HepG2 (cell line): ENCODE data around the gene GSS. TPM values are rescaled to one million over a fixed set of nuclear protein-coding genes. Genes with fewer than 3 reads are reported as not detected.

Source experiments
- AGO2 ChIP-seq: fragments of 200-400 bp; formaldehyde crosslinking; optimal IDR thresholded peaks from 2 replicates; pipeline ENCODE3; 2017; ENCODE audit warnings: mild to moderate bottlenecking, low read depth, low read length, moderate library complexity
- GTF3A ChIP-seq: sonication (generic); formaldehyde crosslinking; conservative IDR thresholded peaks from 2 replicates; pipeline ENCODE4 v1.4.0; 2020; ENCODE audit warnings: mild to moderate bottlenecking, missing genetic modification reagents
- KDM6A ChIP-seq: IDR thresholded peaks from 2 replicates; pipeline ENCODE4 v1.6.1; 2016; ENCODE audit warnings: low read depth
- NFE2L2 ChIP-seq: fragments of 150-350 bp; IDR thresholded peaks from 2 replicates; pipeline ENCODE4 v1.6.1; 2014; ENCODE audit warnings: low read length
- PATZ1 ChIP-seq: sonication (generic); formaldehyde crosslinking; IDR thresholded peaks from 2 replicates; pipeline ENCODE4 v1.4.0; 2020; ENCODE audit warnings: missing genetic modification reagents
- PHB2 ChIP-seq: fragments of 450-650 bp; IDR thresholded peaks from 2 replicates; pipeline ENCODE4 v1.6.1; 2018; ENCODE audit not compliant: partially characterized antibody
- RBM22 ChIP-seq: fragments of 200-400 bp; formaldehyde crosslinking; optimal IDR thresholded peaks from 2 replicates; pipeline ENCODE3; 2017; ENCODE audit warnings: mild to moderate bottlenecking, low read length, moderate library complexity
- U2AF2 ChIP-seq: fragments of 200-400 bp; formaldehyde crosslinking; IDR thresholded peaks from 2 replicates; pipeline ENCODE4 v1.6.1; 2017; ENCODE audit warnings: low read depth, mild to moderate bottlenecking, low read length
- ZBTB38 ChIP-seq: sonication (generic); formaldehyde crosslinking; IDR thresholded peaks from 2 replicates; pipeline ENCODE4 v1.5.1; 2020; ENCODE audit warnings: mild to moderate bottlenecking, missing genetic modification reagents
- ZC3H13 ChIP-seq: sonication (generic); formaldehyde crosslinking; IDR thresholded peaks from 2 replicates; pipeline ENCODE4 v1.8.1; 2023; ENCODE audit warnings: mild to moderate bottlenecking, missing genetic modification reagents, moderate library complexity
- ZC3H4 ChIP-seq: sonication (generic); formaldehyde crosslinking; IDR thresholded peaks from 2 replicates; pipeline ENCODE4 v1.4.0; 2020; ENCODE audit warnings: missing genetic modification reagents, borderline replicate concordance
- ZFP36L1 ChIP-seq: sonication (generic); formaldehyde crosslinking; IDR thresholded peaks from 2 replicates; pipeline ENCODE4 v1.8.0; 2022; ENCODE audit warnings: mild to moderate bottlenecking, missing genetic modification reagents, moderate library complexity
- ZGPAT ChIP-seq: IDR thresholded peaks from 2 replicates; pipeline ENCODE4 v1.6.1; 2016; ENCODE audit warnings: mild to moderate bottlenecking
- ZNF101 ChIP-seq: sonication (generic); formaldehyde crosslinking; IDR thresholded peaks from 2 replicates; pipeline ENCODE4 v1.4.0; 2020; ENCODE audit warnings: mild to moderate bottlenecking, low read depth, missing genetic modification reagents, borderline replicate concordance
- ZNF235 ChIP-seq: sonication (generic); formaldehyde crosslinking; IDR thresholded peaks from 2 replicates; pipeline ENCODE4 v1.8.1; 2023; ENCODE audit warnings: mild to moderate bottlenecking, missing genetic modification reagents, borderline replicate concordance
- ZNF24 ChIP-seq: fragments of 450-650 bp; IDR thresholded peaks from 2 replicates; pipeline ENCODE4 v1.6.1; 2017; ENCODE audit warnings: antibody characterized with exemption, mild to moderate bottlenecking
- ZNF335 ChIP-seq: sonication (generic); formaldehyde crosslinking; IDR thresholded peaks from 2 replicates; pipeline ENCODE4 v1.4.0; 2020; ENCODE audit warnings: missing genetic modification reagents
- ZNF33A ChIP-seq: sonication (generic); formaldehyde crosslinking; IDR thresholded peaks from 2 replicates; pipeline ENCODE4 v1.5.1; 2020; ENCODE audit warnings: missing genetic modification reagents, mild to moderate bottlenecking, moderate library complexity, borderline replicate concordance
- ZNF552 ChIP-seq: sonication (generic); formaldehyde crosslinking; IDR thresholded peaks from 2 replicates; pipeline ENCODE4 v1.9.0; 2022; ENCODE audit warnings: missing genetic modification reagents, mild to moderate bottlenecking, borderline replicate concordance
- ZNF577 ChIP-seq: sonication (generic); formaldehyde crosslinking; IDR thresholded peaks from 2 replicates; pipeline ENCODE4 v1.4.0; 2020; ENCODE audit warnings: mild to moderate bottlenecking, low read depth, missing genetic modification reagents, borderline replicate concordance
- ZNF724P ChIP-seq: sonication (generic); formaldehyde crosslinking; IDR thresholded peaks from 2 replicates; pipeline ENCODE4 v1.8.0; 2022; ENCODE audit warnings: missing genetic modification reagents, borderline replicate concordance
- ZNF768 ChIP-seq: sonication (generic); formaldehyde crosslinking; IDR thresholded peaks from 2 replicates; pipeline ENCODE4 v1.4.0; 2020; ENCODE audit warnings: missing genetic modification reagents
- polyA plus RNA-seq, 8 experiments: library from polyadenylated mRNA; depleted of rRNA in 3 of 8; stranded (reverse) in 7 of 8; unstranded in 1 of 8; fragments of >200 nt; fragmentation: Illumina TruSeq in 4 of 8; extraction: Trizol in 4 of 8; gene quantifications; 2 replicates each; pipeline versions ENCODE4 v1.2.1 to v1.2.3, GENCODE V29; 2011 to 2016; ENCODE audit warnings: low read depth in 4 of 8, missing spikeins in 1 of 8, mixed read lengths in 1 of 8; ENCODE audit not compliant: insufficient read depth in 1 of 8
- total RNA-seq, 5 experiments: library from RNA; depleted of rRNA; stranded (reverse); fragments of >200 nt; fragmentation: Illumina TruSeq; extraction: Trizol; gene quantifications; 2 replicates each; pipeline ENCODE4 v1.2.3, GENCODE V29; 2016; ENCODE audit warnings: low read depth in 1 of 5
- TF ChIP-seq, protein P1 (sequence below): sonication (generic); formaldehyde crosslinking; IDR thresholded peaks from 2 replicates; pipeline ENCODE4 v1.4.0; 2020; ENCODE audit warnings: mild to moderate bottlenecking, missing genetic modification reagents

Gene GSS
- total and polyA plus RNA-seq, 2 of the 13 experiments (the other 11 are each of a cell fraction or from before 2014, with no cell fraction given): 80.1 to 102 TPM

GRCh38 chr20:34998331-34998950, 42.8 kb upstream of the GSS start (continued):
- peak; percentile 74; the same call in 1 of the 2 replicates for TF ChIP-seq ZBTB38 (CRISPR knock-in tag)
- peak; percentile 20 for TF ChIP-seq RBM22
- TF ChIP-seq ZC3H4: no peak
- TF ChIP-seq KDM6A (CRISPR knock-in tag): no peak
- TF ChIP-seq ZNF24: no peak
- no peak for TF ChIP-seq PATZ1
- peak; percentile 81 for TF ChIP-seq AGO2
- no peak for TF ChIP-seq ZNF33A (CRISPR knock-in tag)
- no peak for TF ChIP-seq ZGPAT
- no peak for TF ChIP-seq NFE2L2
- no peak for TF ChIP-seq ZNF335
- no peak for TF ChIP-seq GTF3A (CRISPR knock-in tag)
- TF ChIP-seq ZNF724P (CRISPR knock-in tag): no peak
- TF ChIP-seq ZNF577 (CRISPR knock-in tag): no peak
- TF ChIP-seq ZNF768 (CRISPR knock-in tag): peak; percentile 7; the same call in 1 of the 2 replicates
- peak; percentile 83; the same call in 1 of the 2 replicates for TF ChIP-seq ZC3H13
- TF ChIP-seq, protein P1, sequence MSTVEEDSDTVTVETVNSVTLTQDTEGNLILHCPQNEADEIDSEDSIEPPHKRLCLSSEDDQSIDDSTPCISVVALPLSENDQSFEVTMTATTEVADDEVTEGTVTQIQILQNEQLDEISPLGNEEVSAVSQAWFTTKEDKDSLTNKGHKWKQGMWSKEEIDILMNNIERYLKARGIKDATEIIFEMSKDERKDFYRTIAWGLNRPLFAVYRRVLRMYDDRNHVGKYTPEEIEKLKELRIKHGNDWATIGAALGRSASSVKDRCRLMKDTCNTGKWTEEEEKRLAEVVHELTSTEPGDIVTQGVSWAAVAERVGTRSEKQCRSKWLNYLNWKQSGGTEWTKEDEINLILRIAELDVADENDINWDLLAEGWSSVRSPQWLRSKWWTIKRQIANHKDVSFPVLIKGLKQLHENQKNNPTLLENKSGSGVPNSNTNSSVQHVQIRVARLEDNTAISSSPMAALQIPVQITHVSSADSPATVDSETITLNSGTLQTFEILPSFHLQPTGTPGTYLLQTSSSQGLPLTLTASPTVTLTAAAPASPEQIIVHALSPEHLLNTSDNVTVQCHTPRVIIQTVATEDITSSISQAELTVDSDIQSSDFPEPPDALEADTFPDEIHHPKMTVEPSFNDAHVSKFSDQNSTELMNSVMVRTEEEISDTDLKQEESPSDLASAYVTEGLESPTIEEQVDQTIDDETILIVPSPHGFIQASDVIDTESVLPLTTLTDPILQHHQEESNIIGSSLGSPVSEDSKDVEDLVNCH (CRISPR knock-in tag): no peak
- TF ChIP-seq U2AF2: no peak
- no peak for TF ChIP-seq ZNF235 (CRISPR knock-in tag)
- no peak for TF ChIP-seq PHB2
- peak; percentile 65; the same call in 1 of the 2 replicates for TF ChIP-seq ZNF552 (CRISPR knock-in tag)
- TF ChIP-seq ZFP36L1 (CRISPR knock-in tag): no peak
- no peak for TF ChIP-seq ZNF101 (CRISPR knock-in tag)
